ENCODE measurements around the gene CCDC87.
"Not testable (repeated sequence)": the region's sequence is repeated elsewhere in the genome, so short reads cannot be mapped to it uniquely, and the experiment has no call there.

Gene CCDC87

GRCh38 chr11:66543263-66544107 lies 49.4 kb downstream of the CCDC87 start:
- H2AFZ ChIP-seq (ENCODE audit: low read depth, low read length): peak overlapping the region; percentile 15; the same call in 1 of the 2 replicates
- H3K9ac ChIP-seq (ENCODE audit: low read depth, low read length): peak overlapping the region; percentile 91
- H3K4me3 ChIP-seq (ENCODE audit: low read depth in 1 of 2, low read length in 2 of 2): peak overlapping the region in 1 of 2 experiments; percentile 90; a peak in 2 of 4 replicates

DNA sequence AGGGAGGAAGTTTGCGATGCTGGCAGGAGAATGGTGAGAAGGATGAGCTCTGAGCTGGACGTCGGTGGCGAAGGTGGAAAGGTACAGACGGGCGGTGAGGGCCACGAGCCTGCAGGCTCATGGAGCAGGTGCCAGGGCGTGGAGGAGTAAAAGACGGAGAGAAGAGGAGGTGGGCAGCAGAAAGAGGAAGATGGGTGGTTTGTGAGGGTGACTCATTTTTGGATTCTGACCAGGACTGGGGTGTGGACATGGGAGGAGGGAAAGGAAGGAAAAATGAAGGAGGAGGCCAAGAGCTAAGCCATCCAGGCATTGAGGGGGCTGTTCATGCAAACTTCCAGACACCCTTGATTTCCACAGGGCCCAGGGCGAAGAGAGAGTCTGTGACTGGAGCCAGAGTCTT lies 50.5 kb downstream of the CCDC87 start:
- ATAC-seq (ENCODE audit: insufficient read depth, low read depth) (no peak), DNase-seq (no peak)
- peaks cover 36% of the 10 kb centered on the region for H3K36me3 ChIP-seq (ENCODE audit: insufficient read depth, low read length)
- no peak overlapping the region for H3K9ac ChIP-seq (ENCODE audit: low read depth, low read length)
- no peak for TF ChIP-seq EZH2 (IDR thresholded peaks at IDR 0.05; ENCODE audit: borderline replicate concordance, low read depth, low read length, severe bottlenecking)
- TF ChIP-seq, protein P1, sequence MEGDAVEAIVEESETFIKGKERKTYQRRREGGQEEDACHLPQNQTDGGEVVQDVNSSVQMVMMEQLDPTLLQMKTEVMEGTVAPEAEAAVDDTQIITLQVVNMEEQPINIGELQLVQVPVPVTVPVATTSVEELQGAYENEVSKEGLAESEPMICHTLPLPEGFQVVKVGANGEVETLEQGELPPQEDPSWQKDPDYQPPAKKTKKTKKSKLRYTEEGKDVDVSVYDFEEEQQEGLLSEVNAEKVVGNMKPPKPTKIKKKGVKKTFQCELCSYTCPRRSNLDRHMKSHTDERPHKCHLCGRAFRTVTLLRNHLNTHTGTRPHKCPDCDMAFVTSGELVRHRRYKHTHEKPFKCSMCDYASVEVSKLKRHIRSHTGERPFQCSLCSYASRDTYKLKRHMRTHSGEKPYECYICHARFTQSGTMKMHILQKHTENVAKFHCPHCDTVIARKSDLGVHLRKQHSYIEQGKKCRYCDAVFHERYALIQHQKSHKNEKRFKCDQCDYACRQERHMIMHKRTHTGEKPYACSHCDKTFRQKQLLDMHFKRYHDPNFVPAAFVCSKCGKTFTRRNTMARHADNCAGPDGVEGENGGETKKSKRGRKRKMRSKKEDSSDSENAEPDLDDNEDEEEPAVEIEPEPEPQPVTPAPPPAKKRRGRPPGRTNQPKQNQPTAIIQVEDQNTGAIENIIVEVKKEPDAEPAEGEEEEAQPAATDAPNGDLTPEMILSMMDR (IDR thresholded peaks at IDR 0.05; ENCODE audit: borderline replicate concordance, extremely low read depth, low read length, poor library complexity, severe bottlenecking): no peak
- no peak overlapping the region for H3K4me3 ChIP-seq (ENCODE audit: low read depth in 1 of 2, low read length in 2 of 2)
- H3K27me3 ChIP-seq (ENCODE audit: insufficient read depth, low read length, poor library complexity): no peaks in the 10 kb centered on the region
- peaks cover 32% of the 10 kb centered on the region for H3K4me1 ChIP-seq (ENCODE audit: insufficient read depth, low read length)
- H2AFZ ChIP-seq (ENCODE audit: low read depth, low read length): no peak overlapping the region
- no peak overlapping the region for H3K27ac ChIP-seq (ENCODE audit: low read length)
- H3K9me3 ChIP-seq (ENCODE audit: insufficient read depth, low read length, severe bottlenecking): no peaks in the 10 kb centered on the region
- no peak overlapping the region for H3K4me2 ChIP-seq (ENCODE audit: insufficient read depth, low read length)
- H3K79me2 ChIP-seq (ENCODE audit: insufficient read depth, low read length): peaks cover 8% of the 10 kb centered on the region
- no peaks in the 10 kb centered on the region for H4K20me1 ChIP-seq (ENCODE audit: insufficient read depth, low read length)

More at GRCh38 chr11:66543263-66544107, 49.4 kb downstream of the CCDC87 start:
- H3K27ac ChIP-seq (ENCODE audit: low read length): peak overlapping the region; percentile 81
- no peaks in the 10 kb centered on the region for H3K27me3 ChIP-seq (ENCODE audit: insufficient read depth, low read length, poor library complexity)
- DNase-seq (peak; percentile 82), ATAC-seq (ENCODE audit: insufficient read depth, low read depth) (peak; percentile 76)
- H4K20me1 ChIP-seq (ENCODE audit: insufficient read depth, low read length): no peaks in the 10 kb centered on the region
- peaks cover 36% of the 10 kb centered on the region for H3K36me3 ChIP-seq (ENCODE audit: insufficient read depth, low read length)
- no peaks in the 10 kb centered on the region for H3K9me3 ChIP-seq (ENCODE audit: insufficient read depth, low read length, severe bottlenecking)
- H3K4me2 ChIP-seq (ENCODE audit: insufficient read depth, low read length): peak overlapping the region; percentile 77
- TF ChIP-seq EZH2 (IDR thresholded peaks at IDR 0.05; ENCODE audit: borderline replicate concordance, low read depth, low read length, severe bottlenecking): no peak
- TF ChIP-seq, protein P1 (IDR thresholded peaks at IDR 0.05; ENCODE audit: borderline replicate concordance, extremely low read depth, low read length, poor library complexity, severe bottlenecking): peak; percentile 69
- peaks cover 32% of the 10 kb centered on the region for H3K4me1 ChIP-seq (ENCODE audit: insufficient read depth, low read length)
- H3K79me2 ChIP-seq (ENCODE audit: insufficient read depth, low read length): peaks cover 8% of the 10 kb centered on the region

DNA sequence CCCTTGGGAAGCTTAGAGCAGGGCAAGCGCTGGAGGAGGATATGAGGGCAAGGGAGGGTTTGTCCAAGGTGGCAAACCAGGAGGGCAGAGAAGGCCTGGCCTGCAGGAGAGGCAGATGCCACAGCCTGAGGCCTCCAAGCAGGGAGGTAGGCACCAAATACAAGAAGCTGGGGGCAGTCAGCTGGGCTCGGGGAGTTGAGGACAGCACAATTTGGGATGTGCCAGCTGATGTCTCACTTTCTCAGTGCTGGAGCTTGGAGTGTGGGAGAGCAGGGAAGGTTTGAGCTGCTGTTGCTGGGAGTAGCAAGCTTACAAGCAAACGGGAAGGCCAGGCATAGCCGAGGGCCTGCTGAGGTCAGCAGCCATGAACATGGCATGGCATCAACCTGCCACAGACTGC lies 51.0 kb downstream of the CCDC87 start:
- Histone ChIP-seq H3K4me1 (ENCODE audit: insufficient read depth, low read length) (peaks cover 32% of the 10 kb centered on the region), H3K9me3 (ENCODE audit: insufficient read depth, low read length, severe bottlenecking) (no peaks in the 10 kb centered on the region), H3K4me3 (ENCODE audit: low read depth in 1 of 2, low read length in 2 of 2) (no peak overlapping the region), H3K9ac (ENCODE audit: low read depth, low read length) (no peak overlapping the region), H4K20me1 (ENCODE audit: insufficient read depth, low read length) (no peaks in the 10 kb centered on the region), H3K79me2 (ENCODE audit: insufficient read depth, low read length) (peaks cover 8% of the 10 kb centered on the region), H3K27ac (ENCODE audit: low read length) (no peak overlapping the region), H3K4me2 (ENCODE audit: insufficient read depth, low read length) (no peak overlapping the region), H2AFZ (ENCODE audit: low read depth, low read length) (no peak overlapping the region), H3K36me3 (ENCODE audit: insufficient read depth, low read length) (peaks cover 39% of the 10 kb centered on the region), H3K27me3 (ENCODE audit: insufficient read depth, low read length, poor library complexity) (no peaks in the 10 kb centered on the region)
- TF ChIP-seq, protein P1 (IDR thresholded peaks at IDR 0.05; ENCODE audit: borderline replicate concordance, extremely low read depth, low read length, poor library complexity, severe bottlenecking): no peak
- DNase-seq (no peak), ATAC-seq (ENCODE audit: insufficient read depth, low read depth) (no peak)

GRCh38 chr11:66540598-66540997 lies 52.3 kb downstream of the CCDC87 start:
- H3K79me2 ChIP-seq (ENCODE audit: insufficient read depth, low read length); H4K20me1 ChIP-seq (ENCODE audit: insufficient read depth, low read length); H2AFZ ChIP-seq (ENCODE audit: low read depth, low read length); H3K27me3 ChIP-seq (ENCODE audit: insufficient read depth, low read length, poor library complexity); H3K9ac ChIP-seq (ENCODE audit: low read depth, low read length); H3K4me3 ChIP-seq (ENCODE audit: low read depth in 1 of 2, low read length in 2 of 2); H3K4me2 ChIP-seq (ENCODE audit: insufficient read depth, low read length); ATAC-seq (ENCODE audit: insufficient read depth, low read depth); H3K27ac ChIP-seq (ENCODE audit: low read length); H3K9me3 ChIP-seq (ENCODE audit: insufficient read depth, low read length, severe bottlenecking); DNase-seq: not testable (repeated sequence)
- peaks cover 39% of the 10 kb centered on the region for H3K36me3 ChIP-seq (ENCODE audit: insufficient read depth, low read length)
- peaks cover 25% of the 10 kb centered on the region for H3K4me1 ChIP-seq (ENCODE audit: insufficient read depth, low read length)

Data from DND-41 (cell line).